HepG2 (cell line): ENCODE measurements around the gene MAP3K21. TPM values are rescaled to one million over a fixed set of nuclear protein-coding genes. Genes with fewer than 3 reads are reported as not detected.

Experiments used
- ATAC-seq: fragments of 200-7000 bp; cut with Tn5 transposase; 3 replicates; pipeline ENCODE4 v1.9.1; 2020; ENCODE audit warnings: mild to moderate bottlenecking, moderate library complexity
- BruUV-seq: library from RNA; stranded (reverse); fragments of 400-500 nt; replicated peaks from 2 replicates; lab custom pipeline; 2021; lab: Mats Ljungman, UMichigan
- CTCF ChIA-PET: fragments of 300-600 bp; formaldehyde crosslinking; extraction: SDS; loops from one replicate; lab custom pipeline; 2021; ENCODE audit warnings: low total read pairs, inconsistent platforms, low intra/inter-chr PET ratio; lab: Yijun Ruan, JAX
- POLR2A ChIA-PET: fragments of 350-600 bp; sonication (Branson Sonifier 250); formaldehyde crosslinking; loops from one replicate; lab custom pipeline; 2020; ENCODE audit warnings: antibody characterized with exemption, inconsistent platforms; lab: Yijun Ruan, JAX
- DNase-seq: peaks from one replicate; pipeline ENCODE4 v3.0.0-alpha.2; 2015; ENCODE audit warnings: low spot score
- FAIRE-seq: peaks from 3 replicates; lab custom pipeline; 2011; peaks lifted over from hg19 to GRCh38; lab: Jason Lieb, UNC
- H2AFZ ChIP-seq: one replicate; pipeline ENCODE4 v1.6.1; 2011; ENCODE audit warnings: low read length, inconsistent platforms
- H3K27ac ChIP-seq: fragments of 300-600 bp; 3 replicates; pipeline ENCODE4 v1.8.0; 2011; ENCODE audit warnings: mixed run types, mild to moderate bottlenecking, mixed read lengths, low read length, inconsistent platforms; ENCODE audit not compliant: insufficient read depth; ENCODE audit errors: extremely low read length
- H3K27me3 ChIP-seq, 2 experiments: fragments of 200-600 bp in 1 of 2; 2 replicates in 1 of 2; 3 replicates in 1 of 2; pipeline versions ENCODE4 v1.6.0 to v1.8.0; 2011; ENCODE audit warnings: low read length in 2 of 2, mild to moderate bottlenecking in 2 of 2, moderate library complexity in 2 of 2, inconsistent platforms in 1 of 2; ENCODE audit not compliant: insufficient read depth in 2 of 2, control insufficient read depth in 1 of 2
- H3K36me3 ChIP-seq, 2 experiments: fragments of 200-600 bp in 1 of 2; replicated peaks in 1 of 2; 2 replicates in 1 of 2; 3 replicates in 1 of 2; pipeline versions ENCODE4 v1.5.1 to v1.8.0; 2011; ENCODE audit warnings: low read length in 2 of 2, inconsistent platforms in 1 of 2; ENCODE audit not compliant: insufficient read depth in 2 of 2, control insufficient read depth in 1 of 2
- H3K4me1 ChIP-seq: 2 replicates; pipeline ENCODE4 v1.5.1; 2012; ENCODE audit warnings: low read length, inconsistent platforms; ENCODE audit not compliant: insufficient read depth
- H3K4me2 ChIP-seq: 2 replicates; pipeline ENCODE4 v1.6.0; 2011; ENCODE audit warnings: low read depth, low read length, inconsistent platforms
- H3K4me3 ChIP-seq, 3 experiments: fragments of 200-600 bp in 1 of 3; sonication (generic), shearing (Covaris generic) in 1 of 3; replicated peaks in 1 of 3; 2 replicates each; pipeline ENCODE4 v1.5.1; 2011 to 2016; ENCODE audit warnings: low read length in 3 of 3, inconsistent platforms in 2 of 3, low read depth in 2 of 3, mild to moderate bottlenecking in 2 of 3, control low read depth in 1 of 3, mixed read lengths in 1 of 3; ENCODE audit not compliant: insufficient read depth in 1 of 3
- H3K79me2 ChIP-seq: one replicate; pipeline ENCODE4 v1.6.1; 2011; ENCODE audit warnings: low read length, inconsistent platforms; ENCODE audit not compliant: insufficient read depth
- H3K9ac ChIP-seq: 2 replicates; pipeline ENCODE4 v1.6.0; 2011; ENCODE audit warnings: mild to moderate bottlenecking, low read depth, low read length, inconsistent platforms; ENCODE audit not compliant: insufficient read depth
- H3K9me3 ChIP-seq: 2 replicates; pipeline ENCODE4 v1.5.1; 2012; ENCODE audit warnings: mild to moderate bottlenecking, low read length
- H4K20me1 ChIP-seq: 2 replicates; pipeline ENCODE4 v1.6.0; 2011; ENCODE audit warnings: inconsistent platforms, mild to moderate bottlenecking, low read length, moderate library complexity; ENCODE audit not compliant: insufficient read depth
- CEBPB ChIP-seq: IDR thresholded peaks from 2 replicates; pipeline ENCODE4 v1.6.1; 2011; ENCODE audit warnings: low read depth, low read length, improper control_type of control experiment, borderline replicate concordance
- DMTF1 ChIP-seq: sonication (generic); formaldehyde crosslinking; IDR thresholded peaks from 2 replicates; pipeline ENCODE4 v1.4.0; 2020; ENCODE audit warnings: mild to moderate bottlenecking, missing genetic modification reagents
- GLMP ChIP-seq: sonication (generic); formaldehyde crosslinking; IDR thresholded peaks from 2 replicates; pipeline ENCODE4 v1.9.0; 2021; ENCODE audit warnings: missing genetic modification reagents, mild to moderate bottlenecking, borderline replicate concordance
- HNRNPH1 ChIP-seq: fragments of 200-400 bp; formaldehyde crosslinking; optimal IDR thresholded peaks from 2 replicates; pipeline ENCODE3; 2017; ENCODE audit warnings: mild to moderate bottlenecking, low read depth, low read length
- KMT2B ChIP-seq: IDR thresholded peaks from 2 replicates; pipeline ENCODE4 v1.6.1; 2016; ENCODE audit warnings: missing genetic modification reagents, missing compliant biosample characterization
- LBX2 ChIP-seq: sonication (generic); formaldehyde crosslinking; IDR thresholded peaks from 2 replicates; pipeline ENCODE4 v1.5.0; 2020; ENCODE audit warnings: missing genetic modification reagents, mild to moderate bottlenecking, borderline replicate concordance
- NAIF1 ChIP-seq: sonication (generic); formaldehyde crosslinking; IDR thresholded peaks from 2 replicates; pipeline ENCODE4 v1.5.0; 2020; ENCODE audit warnings: mild to moderate bottlenecking, missing genetic modification reagents, borderline replicate concordance
- RARA ChIP-seq: IDR thresholded peaks from 2 replicates; pipeline ENCODE4 v1.6.1; 2016; ENCODE audit warnings: missing genetic modification reagents, missing compliant biosample characterization
- SALL2 ChIP-seq: sonication (generic); formaldehyde crosslinking; IDR thresholded peaks from 2 replicates; pipeline ENCODE4 v1.8.1; 2023; ENCODE audit warnings: mild to moderate bottlenecking, missing genetic modification reagents, inconsistent platforms
- TFAP4 ChIP-seq: sonication (generic); IDR thresholded peaks from 2 replicates; pipeline ENCODE4 v1.6.1; 2016; ENCODE audit warnings: low read depth, borderline replicate concordance
- XBP1 ChIP-seq: sonication (generic); formaldehyde crosslinking; IDR thresholded peaks from 2 replicates; pipeline ENCODE4 v1.5.0; 2020; ENCODE audit warnings: missing genetic modification reagents
- ZNF24 ChIP-seq: fragments of 450-650 bp; IDR thresholded peaks from 2 replicates; pipeline ENCODE4 v1.6.1; 2017; ENCODE audit warnings: antibody characterized with exemption, mild to moderate bottlenecking
- ZNF3 ChIP-seq: IDR thresholded peaks from 2 replicates; pipeline ENCODE4 v1.7.0; 2017; ENCODE audit warnings: inconsistent platforms
- WGBS: methylation state at CpG from one replicate; pipeline ENCODE4 v1.1.6; 2017; ENCODE audit warnings: low lambda C conversion rate; 5-methylcytosine and 5-hydroxymethylcytosine counted together
- in situ Hi-C: cut with HindIII; loops from 2 replicates; pipeline ENCODE4 v1.10.0; 2017; ENCODE audit warnings: low pct_unique_long_range_greater_than_20kb; ENCODE audit not compliant: extremely low pct_ligation_motif_present
- intact Hi-C: fragments of 100-400 bp; cut with micrococcal nuclease; formaldehyde crosslinking; loops from one replicate; pipeline ENCODE4 v1.10.0; 2022; ENCODE audit not compliant: unreplicated experiment
- polyA plus RNA-seq, 8 experiments: library from polyadenylated mRNA; depleted of rRNA in 3 of 8; stranded (reverse) in 7 of 8; unstranded in 1 of 8; fragments of >200 nt; fragmentation: Illumina TruSeq in 4 of 8; extraction: Trizol in 4 of 8; gene quantifications; 2 replicates each; pipeline versions ENCODE4 v1.2.1 to v1.2.3, GENCODE V29; 2011 to 2016; ENCODE audit warnings: low read depth in 4 of 8, missing spikeins in 1 of 8, mixed read lengths in 1 of 8; ENCODE audit not compliant: insufficient read depth in 1 of 8
- total RNA-seq, 5 experiments: library from RNA; depleted of rRNA; stranded (reverse); fragments of >200 nt; fragmentation: Illumina TruSeq; extraction: Trizol; gene quantifications; 2 replicates each; pipeline ENCODE4 v1.2.3, GENCODE V29; 2016; ENCODE audit warnings: low read depth in 1 of 5

The MAP3K21 gene
- total and polyA plus RNA-seq, 2 of the 13 experiments (the other 11 are each of a cell fraction or from before 2014, with no cell fraction given): not detected

- no peak for FAIRE-seq
- TF ChIP-seq ZNF3 (CRISPR knock-in tag): no peak
- peak; percentile 40; the same call in 1 of the 2 replicates for TF ChIP-seq CEBPB
- TF ChIP-seq, all 625 proteins: peak for 1
- DNase-seq: no peak
- H3K9me3 ChIP-seq: no peaks in the 10 kb centered on the region
- H3K4me1 ChIP-seq: peaks cover 7% of the 10 kb centered on the region
- no peak overlapping the region for H3K4me2 ChIP-seq
- no TSS peak for BruUV-seq
- POLR2A ChIA-PET: no interaction called here
- no peak overlapping the region for H3K4me3 ChIP-seq
- H3K79me2 ChIP-seq: no peaks in the 10 kb centered on the region
- ATAC-seq: no peak
- H2AFZ ChIP-seq: no peak overlapping the region
- H3K27ac ChIP-seq: no peak overlapping the region
- in situ Hi-C loops (no loop called here), intact Hi-C loops (no loop called here)
- H3K27me3 ChIP-seq: no peaks in the 10 kb centered on the region
- H4K20me1 ChIP-seq: no peaks in the 10 kb centered on the region
- no peak overlapping the region for H3K9ac ChIP-seq
- H3K36me3 ChIP-seq: no peaks in the 10 kb centered on the region
- 34% methylated on average over 3 of the region's 3 CpGs for WGBS
- CTCF ChIA-PET: no interaction called here
Measured at GRCh38 chr1:233356705-233356987, 29.1 kb downstream of the MAP3K21 start.

GRCh38 chr1:233357595-233358397 lies 30.3 kb downstream of the MAP3K21 start:
- Histone ChIP-seq H2AFZ (no peak overlapping the region), H3K36me3 (no peaks in the 10 kb centered on the region), H4K20me1 (no peaks in the 10 kb centered on the region), H3K9ac (no peak overlapping the region), H3K9me3 (no peaks in the 10 kb centered on the region), H3K79me2 (no peaks in the 10 kb centered on the region), H3K4me2 (no peak overlapping the region), H3K27me3 (no peaks in the 10 kb centered on the region), H3K4me1 (peaks cover 7% of the 10 kb centered on the region), H3K4me3 (no peak overlapping the region), H3K27ac (no peak overlapping the region)
- ChIA-PET POLR2A (no interaction called here), CTCF (no interaction called here)
- 24% methylated on average over 6 of the region's 6 CpGs for WGBS
- FAIRE-seq: no peak
- BruUV-seq: no TSS peak
- intact Hi-C loops (no loop called here), in situ Hi-C loops (no loop called here)
- no peak for DNase-seq
- no peak for ATAC-seq
- TF ChIP-seq HNRNPH1 (no peak), DMTF1 (CRISPR knock-in tag) (no peak), TFAP4 (no peak), NAIF1 (CRISPR knock-in tag) (no peak), ZNF24 (no peak), SALL2 (CRISPR knock-in tag) (no peak), GLMP (CRISPR knock-in tag) (no peak), XBP1 (CRISPR knock-in tag) (no peak), KMT2B (CRISPR knock-in tag) (no peak), RARA (CRISPR knock-in tag) (no peak), LBX2 (CRISPR knock-in tag) (no peak)
